OCI-LY7 (cell line): ENCODE data around the gene ARHGEF17. TPM values are rescaled to one million over a fixed set of nuclear protein-coding genes. Genes with fewer than 3 reads are reported as not detected.

Source experiments
- BruUV-seq: library from RNA; stranded (reverse); fragments of 400-500 nt; replicated peaks from 2 replicates; lab custom pipeline; 2021; lab: Mats Ljungman, UMichigan
- CTCF ChIA-PET: fragments of 300-600 bp; sonication (Branson Sonifier 250); formaldehyde crosslinking; loops from one replicate; lab custom pipeline; 2022; ENCODE audit warnings: antibody characterized with exemption; ENCODE audit not compliant: unreplicated experiment; lab: Charles Lee
- POLR2A ChIA-PET: fragments of 300-600 bp; sonication (Branson Sonifier 250); formaldehyde crosslinking; loops from one replicate; lab custom pipeline; 2022; ENCODE audit warnings: antibody characterized with exemption; lab: Charles Lee
- DNase-seq: peaks from one replicate; pipeline ENCODE4 v3.0.0-alpha.2; 2015; ENCODE audit warnings: low spot score
- H2AFZ ChIP-seq: fragments of 200-600 bp; sonication (generic), shearing (Covaris generic); 2 replicates; pipeline ENCODE4 v1.6.1; 2014; ENCODE audit warnings: mild to moderate bottlenecking, antibody characterized with exemption, low read length, moderate library complexity
- H3K27ac ChIP-seq: fragments of 200-600 bp; sonication (generic); 2 replicates; pipeline ENCODE4 v1.5.1; 2014; ENCODE audit warnings: mixed run types, low read depth, mild to moderate bottlenecking, moderate library complexity, low read length, inconsistent platforms; ENCODE audit not compliant: poor library complexity, severe bottlenecking
- H3K36me3 ChIP-seq: fragments of 200-600 bp; sonication (generic); 2 replicates; pipeline ENCODE4 v1.6.1; 2014; ENCODE audit warnings: mild to moderate bottlenecking, antibody characterized with exemption, low read length, moderate library complexity, mixed read lengths; ENCODE audit not compliant: insufficient read depth
- H3K4me1 ChIP-seq: fragments of 200-600 bp; sonication (generic); 2 replicates; pipeline ENCODE4 v1.5.1; 2014; ENCODE audit warnings: mild to moderate bottlenecking, low read length; ENCODE audit not compliant: insufficient read depth, poor library complexity, severe bottlenecking
- H3K4me2 ChIP-seq: fragments of 200-600 bp; sonication (generic); 2 replicates; pipeline ENCODE4 v1.6.1; 2014; ENCODE audit warnings: mild to moderate bottlenecking, low read length
- H3K4me3 ChIP-seq: fragments of 200-600 bp; sonication (generic); 2 replicates; pipeline ENCODE4 v1.5.1; 2014; ENCODE audit warnings: mild to moderate bottlenecking, low read depth, low read length; ENCODE audit not compliant: poor library complexity, severe bottlenecking
- H3K79me2 ChIP-seq: fragments of 200-600 bp; sonication (generic); 2 replicates; pipeline ENCODE4 v1.6.1; 2016; ENCODE audit warnings: low read depth, mild to moderate bottlenecking, low read length, moderate library complexity, mixed read lengths; ENCODE audit not compliant: insufficient read depth
- H3K9me2 ChIP-seq: fragments of 200-600 bp; sonication (generic); 2 replicates; pipeline ENCODE4 v1.6.1; 2016; ENCODE audit warnings: mild to moderate bottlenecking, low read length, mixed read lengths; ENCODE audit not compliant: insufficient read depth
- H3K9me3 ChIP-seq: fragments of 200-600 bp; sonication (generic); 2 replicates; pipeline ENCODE4 v1.6.1; 2014; ENCODE audit warnings: mild to moderate bottlenecking, mixed run types, low read length, mixed read lengths
- H4K20me1 ChIP-seq: fragments of 200-600 bp; sonication (generic); 2 replicates; pipeline ENCODE4 v1.6.1; 2014; ENCODE audit warnings: mild to moderate bottlenecking, antibody characterized with exemption, low read length, moderate library complexity, mixed read lengths; ENCODE audit not compliant: insufficient read depth
- EZH2phosphoT487 ChIP-seq: fragments of 200-600 bp; sonication (generic); IDR thresholded peaks from 2 replicates; pipeline ENCODE4 v1.6.1; 2018; ENCODE audit warnings: low read depth, borderline replicate concordance, mild to moderate bottlenecking, mixed run types, antibody characterized with exemption, low read length, moderate library complexity, mixed read lengths
- intact Hi-C: fragments of 100-400 bp; cut with micrococcal nuclease; formaldehyde crosslinking; loops from one replicate; pipeline ENCODE4 v1.10.0; 2022; ENCODE audit not compliant: unreplicated experiment
- total RNA-seq, 2 experiments: library from RNA; depleted of rRNA in 1 of 2; stranded (reverse); fragments of >200 nt in 1 of 2; shearing (Covaris generic) in 1 of 2; gene quantifications; 2 replicates each; pipeline ENCODE4 v1.2.3, GENCODE V29; 2014 to 2022
- TF ChIP-seq, protein P1 (sequence below): fragments of 200-600 bp; sonication (generic); conservative IDR thresholded peaks from 2 replicates; pipeline ENCODE4 v1.5.1; 2014; ENCODE audit warnings: mild to moderate bottlenecking, antibody characterized with exemption, low read length, moderate library complexity, mixed read lengths

Gene ARHGEF17
- total RNA-seq, 2 experiments from 2014 or later, result 0.19 to 1.4 TPM

DNA sequence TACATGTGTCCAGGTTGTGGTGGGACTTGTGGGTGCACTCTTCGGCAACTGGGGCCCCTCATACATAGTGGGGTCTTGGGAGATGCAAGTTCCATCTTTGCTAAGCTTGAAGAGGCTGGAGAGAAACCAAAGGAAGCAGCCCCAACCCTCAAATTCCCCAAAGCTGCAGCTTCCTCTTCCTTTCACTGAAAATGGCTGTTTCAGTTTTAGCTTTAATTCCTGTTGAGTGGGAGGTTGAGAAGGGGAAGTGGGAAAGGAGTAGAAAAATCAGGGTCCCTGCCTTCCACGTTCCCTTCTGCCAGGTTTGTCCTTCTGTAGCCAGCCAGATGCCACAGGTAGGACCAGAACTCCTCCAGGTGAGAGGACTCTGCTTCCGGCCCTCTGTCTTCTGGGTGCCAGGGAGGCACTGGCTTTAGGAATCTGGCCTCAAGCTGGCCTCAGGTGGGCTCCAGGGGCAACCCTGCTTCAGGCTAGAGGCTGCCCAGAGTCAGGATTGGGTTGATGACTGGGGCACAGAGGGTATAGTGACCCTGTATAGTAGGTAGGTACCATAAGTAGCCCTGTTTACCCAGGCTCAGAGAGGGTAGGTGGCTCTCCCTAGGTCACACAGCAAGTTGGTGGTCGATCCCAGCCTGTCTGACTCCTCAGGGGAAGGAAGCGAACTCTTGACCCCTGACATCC lies 19.7 kb upstream of the ARHGEF17 start:
- TF ChIP-seq, protein P1, sequence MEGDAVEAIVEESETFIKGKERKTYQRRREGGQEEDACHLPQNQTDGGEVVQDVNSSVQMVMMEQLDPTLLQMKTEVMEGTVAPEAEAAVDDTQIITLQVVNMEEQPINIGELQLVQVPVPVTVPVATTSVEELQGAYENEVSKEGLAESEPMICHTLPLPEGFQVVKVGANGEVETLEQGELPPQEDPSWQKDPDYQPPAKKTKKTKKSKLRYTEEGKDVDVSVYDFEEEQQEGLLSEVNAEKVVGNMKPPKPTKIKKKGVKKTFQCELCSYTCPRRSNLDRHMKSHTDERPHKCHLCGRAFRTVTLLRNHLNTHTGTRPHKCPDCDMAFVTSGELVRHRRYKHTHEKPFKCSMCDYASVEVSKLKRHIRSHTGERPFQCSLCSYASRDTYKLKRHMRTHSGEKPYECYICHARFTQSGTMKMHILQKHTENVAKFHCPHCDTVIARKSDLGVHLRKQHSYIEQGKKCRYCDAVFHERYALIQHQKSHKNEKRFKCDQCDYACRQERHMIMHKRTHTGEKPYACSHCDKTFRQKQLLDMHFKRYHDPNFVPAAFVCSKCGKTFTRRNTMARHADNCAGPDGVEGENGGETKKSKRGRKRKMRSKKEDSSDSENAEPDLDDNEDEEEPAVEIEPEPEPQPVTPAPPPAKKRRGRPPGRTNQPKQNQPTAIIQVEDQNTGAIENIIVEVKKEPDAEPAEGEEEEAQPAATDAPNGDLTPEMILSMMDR, result no peak
- TF ChIP-seq EZH2phosphoT487, result no peak
- H3K36me3 ChIP-seq, result no peaks in the 10 kb centered on the region
- H3K4me3 ChIP-seq, result no peak overlapping the region
- no peak overlapping the region for H2AFZ ChIP-seq
- no peaks in the 10 kb centered on the region for H3K9me3 ChIP-seq
- POLR2A ChIA-PET, result no interaction called here
- no TSS peak for BruUV-seq
- CTCF ChIA-PET, result interaction anchor here (1.1 kb wide), 1 partner anchor 63 kb away, joined by 4 read pairs; no protein-coding TSS in a partner anchor
- H4K20me1 ChIP-seq, result no peaks in the 10 kb centered on the region
- H3K79me2 ChIP-seq, result no peaks in the 10 kb centered on the region
- no peak overlapping the region for H3K27ac ChIP-seq
- intact Hi-C loops, result no loop called here
- peak overlapping the region; percentile 9 for H3K4me2 ChIP-seq
- peaks cover 19% of the 10 kb centered on the region for H3K4me1 ChIP-seq
- no peaks in the 10 kb centered on the region for H3K9me2 ChIP-seq
- no peak for DNase-seq

DNA sequence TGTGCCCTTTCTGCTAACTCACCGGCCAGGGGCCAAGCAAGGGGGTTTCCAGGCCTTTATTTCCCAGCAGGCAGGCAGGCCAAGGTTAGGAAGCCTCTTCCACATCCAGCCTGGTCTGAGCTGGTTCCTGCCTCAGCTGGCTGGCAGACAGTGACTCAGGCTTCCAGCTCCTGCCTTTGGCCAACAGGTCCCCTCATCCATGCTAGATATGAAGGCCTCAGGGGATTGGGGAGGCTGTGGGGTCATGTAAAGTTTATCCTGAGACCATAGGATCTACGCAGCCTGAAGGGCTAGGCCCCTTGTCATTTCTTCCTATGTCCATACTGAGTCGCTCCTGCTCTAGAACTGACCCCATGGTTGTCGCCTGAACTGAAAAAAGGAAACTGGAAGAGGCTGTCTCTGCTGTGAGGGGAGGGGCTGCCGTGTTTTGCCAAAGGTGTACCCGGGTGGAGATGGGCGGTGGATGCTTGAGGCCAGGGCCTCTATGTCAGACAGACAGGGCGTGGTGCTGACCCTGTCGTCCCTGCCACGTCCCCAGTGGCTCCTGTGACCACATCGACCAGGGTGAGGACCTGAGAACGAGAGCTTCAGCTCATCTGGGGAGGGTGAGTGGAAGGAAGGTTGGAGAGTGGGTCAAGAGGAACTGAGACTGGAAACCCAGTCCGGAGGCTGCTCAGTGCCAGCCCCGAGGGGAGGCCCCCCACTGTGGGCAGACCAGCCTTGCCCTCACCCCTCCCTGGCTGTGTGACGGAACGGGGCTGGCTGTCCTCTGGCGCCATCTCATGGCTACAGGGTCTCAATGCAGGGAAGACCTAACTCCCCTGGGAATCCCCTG lies 19.0 kb upstream of the ARHGEF17 start:
- POLR2A ChIA-PET, result interaction anchor here (0.5 kb wide), 1 partner anchor 114 kb away, joined by 3 read pairs; no protein-coding TSS in a partner anchor
- CTCF ChIA-PET, result interaction anchor here (0.8 to 1.1 kb wide), 2 partner anchors 62 to 99 kb away, joined by 3 to 4 read pairs; no protein-coding TSS in a partner anchor
- no peaks in the 10 kb centered on the region for H4K20me1 ChIP-seq
- H3K79me2 ChIP-seq, result no peaks in the 10 kb centered on the region
- no peaks in the 10 kb centered on the region for H3K9me2 ChIP-seq
- peaks cover 19% of the 10 kb centered on the region for H3K4me1 ChIP-seq
- peak overlapping the region; percentile 51 for H3K4me2 ChIP-seq
- no peak for TF ChIP-seq EZH2phosphoT487
- TF ChIP-seq, protein P1, result peak; percentile 98
- H2AFZ ChIP-seq, result peak overlapping the region; percentile 51; the same call in 1 of the 2 replicates
- H3K9me3 ChIP-seq, result no peaks in the 10 kb centered on the region
- DNase-seq, result peak; percentile 80
- H3K27ac ChIP-seq, result no peak overlapping the region
- intact Hi-C loops, result loop anchor here (1.0 kb wide), 2 partner anchors 47 to 104 kb away; no protein-coding TSS in a partner anchor
- no peaks in the 10 kb centered on the region for H3K36me3 ChIP-seq
- no TSS peak for BruUV-seq
- H3K4me3 ChIP-seq, result no peak overlapping the region
